Kidney tubule cell (primary cell): Measurements from ENCODE around the gene ISG20.
"Not testable (repeated sequence)": the region's sequence is repeated elsewhere in the genome, so short reads cannot be mapped to it uniquely, and the experiment has no call there.

Source experiments
- DNase-seq: peaks from one replicate; pipeline ENCODE4 v3.0.0-alpha.2; 2018; ENCODE audit warnings: low spot score

The ISG20 gene

GRCh38 chr15:88636654-88637053 is 2.2 kb upstream of the ISG20 start:
- DNase-seq: no peak

GRCh38 chr15:88637436-88637835 is 1.4 kb upstream of the ISG20 start:
- DNase-seq: no peak

GRCh38 chr15:88637841-88638625 is 783 bp upstream of the ISG20 start:
- no peak for DNase-seq

GRCh38 chr15:88641959-88642452 is 3.2 kb downstream of the ISG20 start:
- DNase-seq: no peak

- DNase-seq: not testable (repeated sequence)
These were observed 3.7 kb downstream of the ISG20 start for GRCh38 chr15:88642514-88642913.

GRCh38 chr15:88644741-88645140 is 5.9 kb downstream of the ISG20 start:
- DNase-seq: no peak

GRCh38 chr15:88645171-88646087 is 6.6 kb downstream of the ISG20 start:
- DNase-seq: no peak

- DNase-seq: no peak
These were observed 7.2 kb downstream of the ISG20 start for GRCh38 chr15:88646088-88646405.

- DNase-seq: no peak
These were observed 8.1 kb downstream of the ISG20 start for GRCh38 chr15:88646951-88647350.

GRCh38 chr15:88647351-88648105 is 8.7 kb downstream of the ISG20 start:
- DNase-seq: no peak

- peak; percentile 81 for DNase-seq
These were observed 9.8 kb downstream of the ISG20 start for GRCh38 chr15:88648357-88649214.

- peak; percentile 97 for DNase-seq
These were observed 10.5 kb downstream of the ISG20 start for GRCh38 chr15:88649286-88649733.

- no peak for DNase-seq
These were observed 11.1 kb downstream of the ISG20 start for GRCh38 chr15:88649753-88650551.

- no peak for DNase-seq
These were observed 11.7 kb downstream of the ISG20 start for GRCh38 chr15:88650556-88650955.

GRCh38 chr15:88651136-88651732 is 12.4 kb downstream of the ISG20 start:
- DNase-seq: no peak

- DNase-seq: no peak
These were observed 13.2 kb downstream of the ISG20 start for GRCh38 chr15:88651971-88652370.

GRCh38 chr15:88652456-88653199 is 13.8 kb downstream of the ISG20 start:
- DNase-seq: no peak

GRCh38 chr15:88653200-88654064 is 14.6 kb downstream of the ISG20 start:
- no peak for DNase-seq
